ENCODE results near the gene TFAP2E. TPM values are rescaled to one million over a fixed set of nuclear protein-coding genes. Genes with fewer than 3 reads are reported as not detected.

TFAP2E gene
- total RNA-seq, 5 donors from 2014 or later (not counting 1 experiment from before 2014, with no cell fraction given): 2.8 to 4.6 (median 3.1) TPM

- CTCF ChIA-PET: no interaction called here
- peaks cover 4% of the 10 kb centered on the region for H3K36me3 Mint-ChIP-seq
These were observed 17.4 kb downstream of the TFAP2E start for GRCh38 chr1:35590476-35591040.

GRCh38 chr1:35591211-35591610 lies 18.1 kb downstream of the TFAP2E start:
- Mint-ChIP-seq H3K9me3 (no peaks in the 10 kb centered on the region), H3K4me1 (peaks cover 0 to 13% (median 10%) of the 10 kb centered on the region in 3 donors), H3K36me3 (peaks cover 6% of the 10 kb centered on the region), H3K4me3 (no peak overlapping the region), H3K27ac (no peak overlapping the region), H3K27me3 (no peaks in the 10 kb centered on the region)
- no peak for DNase-seq
- Histone ChIP-seq H3K36me3 (ENCODE audit: control insufficient read depth in 2 of 2, extremely low read depth in 1 of 2, insufficient read depth in 1 of 2, low read length in 1 of 2) (peaks cover 0 to 3% of the 10 kb centered on the region in 2 donors), H3K27me3 (replicated peaks in 1 of 2; ENCODE audit: control insufficient read depth in 2 of 2, extremely low read depth in 1 of 2, insufficient read depth in 2 of 2, low read length in 1 of 2) (no peaks in the 10 kb centered on the region), H3K4me3 (ENCODE audit: control insufficient read depth in 1 of 2, extremely low read depth in 1 of 2, low read length in 1 of 2) (no peak overlapping the region), H3K27ac (ENCODE audit: low read length) (no peak overlapping the region), H3K9me3 (no peaks in the 10 kb centered on the region), H3K4me1 (ENCODE audit: control insufficient read depth in 1 of 2, extremely low read depth in 1 of 2, insufficient read depth in 2 of 2, low read length in 2 of 2) (peaks cover 0 to 10% of the 10 kb centered on the region in 2 experiments)
- 93% methylated on average over 4 of the region's 8 CpGs for WGBS (ENCODE audit: insufficient coverage)
- ChIA-PET POLR2A (no interaction called here), CTCF (no interaction called here)
- ATAC-seq (replicated peaks in 1 of 4): no peak

More at GRCh38 chr1:35590476-35591040, 17.4 kb downstream of the TFAP2E start:
- peaks cover 0 to 3% of the 10 kb centered on the region in 2 donors for H3K36me3 ChIP-seq (ENCODE audit: control insufficient read depth in 2 of 2, extremely low read depth in 1 of 2, insufficient read depth in 1 of 2, low read length in 1 of 2)
- H3K9me3 ChIP-seq: no peaks in the 10 kb centered on the region
- H3K27ac ChIP-seq (ENCODE audit: low read length): no peak overlapping the region
- no peaks in the 10 kb centered on the region for H3K27me3 ChIP-seq (replicated peaks in 1 of 2; ENCODE audit: control insufficient read depth in 2 of 2, extremely low read depth in 1 of 2, insufficient read depth in 2 of 2, low read length in 1 of 2)
- peaks cover 0 to 10% of the 10 kb centered on the region in 2 experiments for H3K4me1 ChIP-seq (ENCODE audit: control insufficient read depth in 1 of 2, extremely low read depth in 1 of 2, insufficient read depth in 2 of 2, low read length in 2 of 2)
- no peak for ATAC-seq (replicated peaks in 1 of 4)
- Mint-ChIP-seq H3K4me3 (no peak overlapping the region), H3K4me1 (peaks cover 0 to 13% (median 10%) of the 10 kb centered on the region in 3 donors), H3K27me3 (no peaks in the 10 kb centered on the region), H3K9me3 (no peaks in the 10 kb centered on the region), H3K27ac (no peak overlapping the region)
- no peak for DNase-seq
- WGBS (ENCODE audit: insufficient coverage): 96% methylated on average over 16 of the region's 25 CpGs
- H3K4me3 ChIP-seq (ENCODE audit: control insufficient read depth in 1 of 2, extremely low read depth in 1 of 2, low read length in 1 of 2): no peak overlapping the region
- POLR2A ChIA-PET: no interaction called here

GRCh38 chr1:35592991-35593769 lies 20.1 kb downstream of the TFAP2E start:
- Mint-ChIP-seq H3K27me3 (no peaks in the 10 kb centered on the region), H3K4me1 (peaks cover 0 to 13% (median 10%) of the 10 kb centered on the region in 3 donors), H3K9me3 (no peaks in the 10 kb centered on the region), H3K4me3 (no peak overlapping the region), H3K36me3 (peaks cover 7% of the 10 kb centered on the region), H3K27ac (peak overlapping the region; percentile 25 to 53)
- H3K4me3 ChIP-seq (ENCODE audit: control insufficient read depth in 1 of 2, extremely low read depth in 1 of 2, low read length in 1 of 2): no peak overlapping the region
- CTCF ChIA-PET: interaction anchor here in 1 of 2 donors (0.6 kb wide), 1 partner anchor 178 kb away, joined by 4 read pairs; no protein-coding TSS in a partner anchor
- DNase-seq (no peak), ATAC-seq (replicated peaks in 1 of 4) (peak in 1 of 4 experiments; percentile 48)
- no peak overlapping the region for H3K27ac ChIP-seq (ENCODE audit: low read length)
- H3K9me3 ChIP-seq: no peaks in the 10 kb centered on the region
- H3K4me1 ChIP-seq (ENCODE audit: control insufficient read depth in 1 of 2, extremely low read depth in 1 of 2, insufficient read depth in 2 of 2, low read length in 2 of 2): peaks cover 0 to 10% of the 10 kb centered on the region in 2 experiments
- no peaks in the 10 kb centered on the region for H3K27me3 ChIP-seq (replicated peaks in 1 of 2; ENCODE audit: control insufficient read depth in 2 of 2, extremely low read depth in 1 of 2, insufficient read depth in 2 of 2, low read length in 1 of 2)
- peaks cover 3 to 4% of the 10 kb centered on the region in 2 donors for H3K36me3 ChIP-seq (ENCODE audit: control insufficient read depth in 2 of 2, extremely low read depth in 1 of 2, insufficient read depth in 1 of 2, low read length in 1 of 2)
- WGBS (ENCODE audit: insufficient coverage): 79% methylated on average over 5 of the region's 8 CpGs
- POLR2A ChIA-PET: no interaction called here

GRCh38 chr1:35594005-35594760 lies 21.1 kb downstream of the TFAP2E start:
- Histone ChIP-seq H3K27me3 (replicated peaks in 1 of 2; ENCODE audit: control insufficient read depth in 2 of 2, extremely low read depth in 1 of 2, insufficient read depth in 2 of 2, low read length in 1 of 2) (no peaks in the 10 kb centered on the region), H3K36me3 (ENCODE audit: control insufficient read depth in 2 of 2, extremely low read depth in 1 of 2, insufficient read depth in 1 of 2, low read length in 1 of 2) (peaks cover 4 to 5% of the 10 kb centered on the region in 2 donors), H3K4me1 (ENCODE audit: control insufficient read depth in 1 of 2, extremely low read depth in 1 of 2, insufficient read depth in 2 of 2, low read length in 2 of 2) (peaks cover 0 to 10% of the 10 kb centered on the region in 2 experiments), H3K27ac (ENCODE audit: low read length) (no peak overlapping the region), H3K4me3 (ENCODE audit: control insufficient read depth in 1 of 2, extremely low read depth in 1 of 2, low read length in 1 of 2) (no peak overlapping the region), H3K9me3 (no peaks in the 10 kb centered on the region)
- Mint-ChIP-seq H3K9me3 (no peaks in the 10 kb centered on the region), H3K27ac (no peak overlapping the region), H3K4me1 (peaks cover 0 to 11% (median 10%) of the 10 kb centered on the region in 3 donors), H3K4me3 (no peak overlapping the region), H3K27me3 (no peaks in the 10 kb centered on the region), H3K36me3 (peaks cover 7% of the 10 kb centered on the region)
- CTCF ChIA-PET: interaction anchor here in 1 of 2 donors (0.6 kb wide), 1 partner anchor 177 kb away, joined by 4 read pairs; no protein-coding TSS in a partner anchor
- DNase-seq (no peak), ATAC-seq (replicated peaks in 1 of 4) (no peak)
- POLR2A ChIA-PET: no interaction called here
- 100% methylated on average over 6 of the region's 9 CpGs for WGBS (ENCODE audit: insufficient coverage)

GRCh38 chr1:35595684-35596083 lies 22.6 kb downstream of the TFAP2E start:
- Mint-ChIP-seq H3K36me3 (peaks cover 15% of the 10 kb centered on the region), H3K9me3 (no peaks in the 10 kb centered on the region), H3K4me3 (no peak overlapping the region), H3K27ac (no peak overlapping the region), H3K4me1 (peaks cover 0 to 11% (median 10%) of the 10 kb centered on the region in 3 donors), H3K27me3 (no peaks in the 10 kb centered on the region)
- DNase-seq (no peak), ATAC-seq (replicated peaks in 1 of 4) (no peak)
- Histone ChIP-seq H3K9me3 (no peaks in the 10 kb centered on the region), H3K36me3 (ENCODE audit: control insufficient read depth in 2 of 2, extremely low read depth in 1 of 2, insufficient read depth in 1 of 2, low read length in 1 of 2) (peaks cover 2 to 4% of the 10 kb centered on the region in 2 donors), H3K27ac (ENCODE audit: low read length) (no peak overlapping the region), H3K4me1 (ENCODE audit: control insufficient read depth in 1 of 2, extremely low read depth in 1 of 2, insufficient read depth in 2 of 2, low read length in 2 of 2) (peaks cover 0 to 10% of the 10 kb centered on the region in 2 experiments), H3K4me3 (ENCODE audit: control insufficient read depth in 1 of 2, extremely low read depth in 1 of 2, low read length in 1 of 2) (no peak overlapping the region), H3K27me3 (replicated peaks in 1 of 2; ENCODE audit: control insufficient read depth in 2 of 2, extremely low read depth in 1 of 2, insufficient read depth in 2 of 2, low read length in 1 of 2) (no peaks in the 10 kb centered on the region)
- ChIA-PET CTCF (no interaction called here), POLR2A (no interaction called here)
- 90% methylated on average over 4 of the region's 7 CpGs for WGBS (ENCODE audit: insufficient coverage)

- peaks cover 0 to 5% of the 10 kb centered on the region in 2 experiments for H3K4me1 ChIP-seq (ENCODE audit: control insufficient read depth in 1 of 2, extremely low read depth in 1 of 2, insufficient read depth in 2 of 2, low read length in 2 of 2)
- H3K9me3 Mint-ChIP-seq: no peaks in the 10 kb centered on the region
- H3K4me3 Mint-ChIP-seq: no peak overlapping the region
- no peak overlapping the region for H3K4me3 ChIP-seq (ENCODE audit: control insufficient read depth in 1 of 2, extremely low read depth in 1 of 2, low read length in 1 of 2)
- H3K27me3 ChIP-seq (replicated peaks in 1 of 2; ENCODE audit: control insufficient read depth in 2 of 2, extremely low read depth in 1 of 2, insufficient read depth in 2 of 2, low read length in 1 of 2): no peaks in the 10 kb centered on the region
- DNase-seq (no peak), ATAC-seq (replicated peaks in 1 of 4) (no peak)
- H3K4me1 Mint-ChIP-seq: peaks cover 0 to 8% (median 7%) of the 10 kb centered on the region in 3 donors
- WGBS (ENCODE audit: insufficient coverage): no CpG with 5 or more reads among the region's 5 CpGs
- POLR2A ChIA-PET: no interaction called here
- peaks cover 4 to 16% of the 10 kb centered on the region in 2 donors for H3K36me3 ChIP-seq (ENCODE audit: control insufficient read depth in 2 of 2, extremely low read depth in 1 of 2, insufficient read depth in 1 of 2, low read length in 1 of 2)
- no peaks in the 10 kb centered on the region for H3K9me3 ChIP-seq
- no peak overlapping the region for H3K27ac Mint-ChIP-seq
- CTCF ChIA-PET: no interaction called here
- no peak overlapping the region for H3K27ac ChIP-seq (ENCODE audit: low read length)
- H3K27me3 Mint-ChIP-seq: no peaks in the 10 kb centered on the region
- peaks cover 14% of the 10 kb centered on the region for H3K36me3 Mint-ChIP-seq
These were observed 24.8 kb downstream of the TFAP2E start for GRCh38 chr1:35597870-35598269.
